NCI-H1105 treated with DMSO at 0.1 percent for 48 hours (cell line): ENCODE data around the gene SMIM3.
"Not testable (repeated sequence)": the region's sequence is repeated elsewhere in the genome, so short reads cannot be mapped to it uniquely, and the experiment has no call there.

Experiments
- DNase-seq: peaks from one replicate; lab custom pipeline; 2025; lab: John Stamatoyannopoulos, UW

The SMIM3 gene

GRCh38 chr5:150793423-150793888 lies 14.9 kb downstream of the SMIM3 start:
- not testable (repeated sequence) for DNase-seq

- DNase-seq = no peak
These were observed 16.4 kb downstream of the SMIM3 start for GRCh38 chr5:150794927-150795326.

- no peak for DNase-seq
These were observed 18.8 kb downstream of the SMIM3 start for GRCh38 chr5:150797384-150797783.

- DNase-seq = peak; percentile 14
These were observed 22.8 kb downstream of the SMIM3 start for GRCh38 chr5:150801117-150801927.

- DNase-seq = no peak
These were observed 25.8 kb downstream of the SMIM3 start for GRCh38 chr5:150804388-150804787.

- DNase-seq = no peak
These were observed 30.8 kb downstream of the SMIM3 start for GRCh38 chr5:150809363-150809762.

- no peak for DNase-seq
These were observed 36.5 kb downstream of the SMIM3 start for GRCh38 chr5:150815010-150815409.

- DNase-seq = no peak
These were observed 38.4 kb downstream of the SMIM3 start for GRCh38 chr5:150816946-150817345.

GRCh38 chr5:150829744-150830143 lies 51.2 kb downstream of the SMIM3 start:
- no peak for DNase-seq

GRCh38 chr5:150831821-150832220 lies 53.3 kb downstream of the SMIM3 start:
- DNase-seq = not testable (repeated sequence)

- no peak for DNase-seq
These were observed 57.5 kb downstream of the SMIM3 start for GRCh38 chr5:150836064-150836463.

GRCh38 chr5:150836703-150837102 lies 58.1 kb downstream of the SMIM3 start:
- no peak for DNase-seq

GRCh38 chr5:150845185-150845859 lies 66.8 kb downstream of the SMIM3 start:
- not testable (repeated sequence) for DNase-seq

- not testable (repeated sequence) for DNase-seq
These were observed 67.7 kb downstream of the SMIM3 start, which contains the start of gene IRGM for GRCh38 chr5:150846308-150846653. TSS of gene IRGM (plus strand) at chr5:150846521. CDS start at chr5:150848124, 1,603 bp downstream.
